Keratinocyte (primary cell): ENCODE results near the gene SLC25A44. TPM values are rescaled to one million over a fixed set of nuclear protein-coding genes. Genes with fewer than 3 reads are reported as not detected.
A peak's percentile ranks its signal among the peaks of the same experiment; 100 is the strongest.

Experiments used
- DNase-seq: peaks from one replicate; pipeline ENCODE4 v3.0.0-alpha.2; 2011; ENCODE audit warnings: low read depth, missing footprints, low spot score
- FAIRE-seq: peaks from 2 replicates; lab custom pipeline; 2011; peaks lifted over from hg19 to GRCh38; lab: Jason Lieb, UNC
- H2AFZ ChIP-seq: 2 replicates; pipeline ENCODE4 v1.6.0; 2012; ENCODE audit warnings: low read length, control low read depth, inconsistent platforms; ENCODE audit not compliant: control insufficient read depth
- H3K27ac ChIP-seq: 2 replicates; pipeline ENCODE4 v1.5.1; 2011; ENCODE audit warnings: low read length; ENCODE audit not compliant: control insufficient read depth, insufficient read depth
- H3K27me3 ChIP-seq: 3 replicates; pipeline ENCODE4 v1.6.0; 2011; ENCODE audit warnings: low read length; ENCODE audit not compliant: control insufficient read depth, insufficient read depth; ENCODE audit errors: extremely low read depth
- H3K36me3 ChIP-seq, 2 experiments: 2 replicates in 1 of 2; 3 replicates in 1 of 2; pipeline ENCODE4 v1.5.1; 2011; ENCODE audit warnings: low read length in 2 of 2, mild to moderate bottlenecking in 1 of 2; ENCODE audit not compliant: control insufficient read depth in 2 of 2, insufficient read depth in 2 of 2; ENCODE audit errors: extremely low read depth in 1 of 2
- H3K4me1 ChIP-seq: 3 replicates; pipeline ENCODE4 v1.5.1; 2011; ENCODE audit warnings: low read length; ENCODE audit not compliant: control insufficient read depth, insufficient read depth; ENCODE audit errors: extremely low read depth
- H3K4me2 ChIP-seq: 3 replicates; pipeline ENCODE4 v1.6.0; 2011; ENCODE audit warnings: low read depth, low read length; ENCODE audit not compliant: control insufficient read depth, insufficient read depth; ENCODE audit errors: extremely low read depth
- H3K4me3 ChIP-seq, 3 experiments: fragments of 200-600 bp in 1 of 3; sonication (generic) in 1 of 3; 2 replicates in 2 of 3; 3 replicates in 1 of 3; pipeline ENCODE4 v1.5.1; 2011 to 2016; ENCODE audit warnings: low read length in 3 of 3, mild to moderate bottlenecking in 3 of 3, control low read depth in 2 of 3, inconsistent platforms in 1 of 3, low read depth in 1 of 3, mixed read lengths in 1 of 3, mixed run types in 1 of 3, moderate library complexity in 1 of 3; ENCODE audit not compliant: control insufficient read depth in 2 of 3, insufficient read depth in 2 of 3; ENCODE audit errors: extremely low read depth in 1 of 3
- H3K79me2 ChIP-seq: 2 replicates; pipeline ENCODE4 v1.6.0; 2012; ENCODE audit warnings: low read length; ENCODE audit not compliant: control insufficient read depth, insufficient read depth
- H3K9ac ChIP-seq: 3 replicates; pipeline ENCODE4 v1.6.0; 2011; ENCODE audit warnings: low read length; ENCODE audit not compliant: control insufficient read depth, insufficient read depth; ENCODE audit errors: extremely low read depth
- H3K9me1 ChIP-seq: 3 replicates; pipeline ENCODE4 v1.6.0; 2011; ENCODE audit warnings: low read length; ENCODE audit not compliant: control insufficient read depth, insufficient read depth; ENCODE audit errors: extremely low read depth
- H3K9me3 ChIP-seq: 2 replicates; pipeline ENCODE4 v1.5.1; 2012; ENCODE audit warnings: low read depth, low read length; ENCODE audit not compliant: control insufficient read depth
- H4K20me1 ChIP-seq: 3 replicates; pipeline ENCODE4 v1.6.0; 2011; ENCODE audit warnings: low read length; ENCODE audit not compliant: control insufficient read depth, insufficient read depth; ENCODE audit errors: extremely low read depth
- CTCF ChIP-seq, 3 experiments: IDR thresholded peaks in 1 of 3; conservative IDR thresholded peaks in 1 of 3; optimal IDR thresholded peaks in 1 of 3; 2 replicates in 2 of 3; 3 replicates in 1 of 3; pipeline versions ENCODE3 to v1.5.1; 2011; ENCODE audit warnings: low read length in 3 of 3, mild to moderate bottlenecking in 3 of 3, moderate library complexity in 2 of 3, control low read depth in 1 of 3, inconsistent platforms in 1 of 3; ENCODE audit not compliant: insufficient read depth in 2 of 3; ENCODE audit errors: extremely low read depth in 1 of 3
- EZH2 ChIP-seq: IDR thresholded peaks from one replicate; pipeline ENCODE4 v1.6.1; 2012; ENCODE audit warnings: inconsistent platforms, mild to moderate bottlenecking, low read length, moderate library complexity
- dilution Hi-C: fragments of 300-500 bp; cut with MboI; formaldehyde crosslinking; loops from one replicate; pipeline ENCODE4 v1.7.0; 2020; ENCODE audit warnings: low sequenced_read_pairs; ENCODE audit not compliant: extremely low pct_ligation_motif_present
- polyA plus RNA-seq, 5 experiments: library from polyadenylated mRNA; depleted of rRNA in 3 of 5; stranded (reverse) in 3 of 5; stranded (forward) in 1 of 5; unstranded in 1 of 5; fragments of >200 nt; gene quantifications; 1 replicate in 1 of 5; 2 replicates in 3 of 5; 3 replicates in 1 of 5; pipeline versions ENCODE4 v1.2.1 to v1.2.3, GENCODE V29; 2011 to 2012; ENCODE audit warnings: missing spikeins in 2 of 5, low read depth in 1 of 5, low replicate concordance in 1 of 5
- small RNA-seq, 3 experiments: library from RNA; depleted of rRNA; stranded (forward); fragments of <200 nt; gene quantifications; one replicate each; pipeline ENCODE3, GENCODE V24; 2012; ENCODE audit warnings: low read depth in 3 of 3, low replicate concordance in 1 of 3; ENCODE audit not compliant: insufficient read length in 3 of 3

Gene SLC25A44
- polyA plus RNA-seq, 1 donor (not counting 4 experiments of a cell fraction or from before 2014, with no cell fraction given): 24.4 TPM

- H3K4me2 ChIP-seq: no peak overlapping the region
- H3K27ac ChIP-seq: no peak overlapping the region
- H3K4me1 ChIP-seq: peaks cover 65% of the 10 kb centered on the region
- no peak overlapping the region for H3K9ac ChIP-seq
- H4K20me1 ChIP-seq: peaks cover 12% of the 10 kb centered on the region
- TF ChIP-seq EZH2: no peak
- peak in 1 of 3 experiments; percentile 38 for TF ChIP-seq CTCF (optimal IDR thresholded peaks at IDR 0.05 in 1 of 3, IDR thresholded peaks at IDR 0.05 in 1 of 3, conservative IDR thresholded peaks at IDR 0.05 in 1 of 3; ENCODE audit: extremely low read depth in 1 of 3, insufficient read depth in 2 of 3, low read length in 3 of 3)
- H3K9me3 ChIP-seq: no peaks in the 10 kb centered on the region
- no peaks in the 10 kb centered on the region for H3K27me3 ChIP-seq
- dilution Hi-C loops: no loop called here
- H3K4me3 ChIP-seq: no peak overlapping the region
- H3K9me1 ChIP-seq: peaks cover 5% of the 10 kb centered on the region
- FAIRE-seq (no peak), DNase-seq (no peak)
- H3K79me2 ChIP-seq: no peaks in the 10 kb centered on the region
- peaks cover 29 to 71% of the 10 kb centered on the region in 2 experiments for H3K36me3 ChIP-seq
- H2AFZ ChIP-seq: no peak overlapping the region
Measured at GRCh38 chr1:156259805-156260204, 65.9 kb downstream of the SLC25A44 start.

GRCh38 chr1:156260896-156261295 is 67.0 kb downstream of the SLC25A44 start:
- Histone ChIP-seq H3K4me1 (peaks cover 65% of the 10 kb centered on the region), H3K36me3 (peaks cover 36 to 76% of the 10 kb centered on the region in 2 experiments), H2AFZ (no peak overlapping the region), H3K9me3 (no peaks in the 10 kb centered on the region), H3K79me2 (no peaks in the 10 kb centered on the region), H3K9me1 (peaks cover 5% of the 10 kb centered on the region), H3K9ac (no peak overlapping the region), H4K20me1 (peaks cover 12% of the 10 kb centered on the region), H3K4me3 (no peak overlapping the region), H3K27me3 (no peaks in the 10 kb centered on the region), H3K4me2 (peak overlapping the region; percentile 27), H3K27ac (peak overlapping the region; percentile 31)
- TF ChIP-seq CTCF (optimal IDR thresholded peaks at IDR 0.05 in 1 of 3, IDR thresholded peaks at IDR 0.05 in 1 of 3, conservative IDR thresholded peaks at IDR 0.05 in 1 of 3; ENCODE audit: extremely low read depth in 1 of 3, insufficient read depth in 2 of 3, low read length in 3 of 3) (no peak), EZH2 (no peak)
- no peak for DNase-seq
- dilution Hi-C loops: no loop called here
- FAIRE-seq: no peak

Small RNA genes lying within 50 kb of the gene (small RNA-seq; reads per million reads assigned to genes)
- gene RF00568: 0 reads per million in 3 experiments

Other genes with a start within 250 kb of the SLC25A44 start
- 27.8 to 39.2 TPM (median 38.7 TPM) in 3 replicates for gene ARHGEF2, start 215.6 kb upstream of the SLC25A44 start, polyA plus RNA-seq
- 295 to 363 TPM (median 302 TPM) in 3 replicates for gene SSR2, start 173.2 kb upstream of the SLC25A44 start, polyA plus RNA-seq
- 34.8 to 42.7 TPM (median 35.8 TPM) in 3 replicates for gene UBQLN4, start 140.3 kb upstream of the SLC25A44 start, polyA plus RNA-seq
- 67.5 to 98.0 TPM (median 96.0 TPM) in 3 replicates for gene LAMTOR2, start 139.3 kb upstream of the SLC25A44 start, polyA plus RNA-seq
- 93.4 to 159 TPM (median 106 TPM) in 3 replicates for gene RAB25, start 132.9 kb upstream of the SLC25A44 start, polyA plus RNA-seq
- 1.1 to 2.0 TPM (median 1.5 TPM) in 3 replicates for gene MEX3A, start 111.6 kb upstream of the SLC25A44 start, polyA plus RNA-seq
- gene LMNA, start 79.4 kb upstream of the SLC25A44 start, polyA plus RNA-seq: 368 to 551 TPM (median 444 TPM) in 3 replicates
- 5.7 to 11.0 TPM (median 7.9 TPM) in 3 replicates for gene SEMA4A, start 40.5 kb upstream of the SLC25A44 start, polyA plus RNA-seq
- gene PMF1, start 18.9 kb downstream of the SLC25A44 start, polyA plus RNA-seq: 31.9 to 50.8 TPM (median 41.0 TPM) in 3 replicates
- gene BGLAP, start 48.1 kb downstream of the SLC25A44 start, polyA plus RNA-seq: 0.12 to 0.45 TPM (median 0.23 TPM) in 3 replicates
- 0.78 to 2.2 TPM (median 1.00 TPM) in 3 replicates for gene PAQR6, start 54.0 kb downstream of the SLC25A44 start, polyA plus RNA-seq
- 22.4 to 28.2 TPM (median 27.8 TPM) in 3 replicates for gene SMG5, start 88.7 kb downstream of the SLC25A44 start, polyA plus RNA-seq
- 9.6 to 31.8 TPM (median 14.2 TPM) in 3 replicates for gene TMEM79, start 90.2 kb downstream of the SLC25A44 start, polyA plus RNA-seq
- gene GLMP, start 101.6 kb downstream of the SLC25A44 start, polyA plus RNA-seq: 12.5 to 28.0 TPM (median 13.7 TPM) in 3 replicates
- gene VHLL, start 105.2 kb downstream of the SLC25A44 start, polyA plus RNA-seq: 0.22 TPM in 1 of 3 replicates, not detected in the others
- gene CCT3, start 144.2 kb downstream of the SLC25A44 start, polyA plus RNA-seq: 477 to 530 TPM (median 499 TPM) in 3 replicates
- 2.2 to 5.4 TPM (median 2.5 TPM) in 3 replicates for gene TSACC, start 144.4 kb downstream of the SLC25A44 start, polyA plus RNA-seq
- not detected in 3 replicates for gene RHBG, start 175.1 kb downstream of the SLC25A44 start, polyA plus RNA-seq